Esophagus squamous epithelium (tissue), 5 donors: ENCODE data around the gene RALGPS2. TPM values are rescaled to one million over a fixed set of nuclear protein-coding genes. Genes with fewer than 3 reads are reported as not detected.

Experiments
- DNase-seq: peaks from one replicate; lab custom pipeline; 2025; lab: John Stamatoyannopoulos, UW
- H3K27ac ChIP-seq, 4 donors: fragments of 200-600 bp; sonication (generic); one replicate each; pipeline ENCODE4 v1.5.1; 2016 to 2019; ENCODE audit warnings: mild to moderate bottlenecking in 1 of 4
- H3K27me3 ChIP-seq, 4 donors: fragments of 200-600 bp; sonication (generic); 1 replicate in 3 of 4; 2 replicates in 1 of 4; pipeline versions ENCODE4 v1.5.1 to v1.6.0; 2017 to 2021; ENCODE audit warnings: antibody characterized with exemption in 1 of 4
- H3K36me3 ChIP-seq, 3 donors: fragments of 200-600 bp; sonication (generic); one replicate each; pipeline ENCODE4 v1.5.1; 2016 to 2019
- H3K4me1 ChIP-seq, 3 donors: fragments of 200-600 bp; sonication (generic); one replicate each; pipeline ENCODE4 v1.5.1; 2017 to 2019
- H3K4me3 ChIP-seq, 4 donors: fragments of 200-600 bp; sonication (generic); 1 replicate in 3 of 4; 2 replicates in 1 of 4; pipeline ENCODE4 v1.5.1; 2016 to 2019; ENCODE audit warnings: mild to moderate bottlenecking in 2 of 4, moderate library complexity in 1 of 4
- H3K9me3 ChIP-seq, 3 donors: fragments of 200-600 bp; sonication (generic); one replicate each; pipeline ENCODE4 v1.5.1; 2016 to 2019
- CTCF ChIP-seq, 6 experiments: fragments of 450-650 bp in 4 of 6; fragments of 200-600 bp in 2 of 6; sonication (generic) in 2 of 6; IDR thresholded peaks; one replicate each; pipeline ENCODE4 v1.5.1; 2016 to 2019; ENCODE audit warnings: antibody characterized with exemption in 6 of 6, mild to moderate bottlenecking in 4 of 6, moderate library complexity in 4 of 6
- POLR2A ChIP-seq, 4 donors: fragments of 450-650 bp; IDR thresholded peaks; one replicate each; pipeline ENCODE4 v1.6.1; 2017; ENCODE audit warnings: antibody characterized with exemption in 4 of 4, mild to moderate bottlenecking in 4 of 4, moderate library complexity in 3 of 4
- WGBS, 2 donors: methylation state at CpG; one replicate each; pipeline ENCODE4 v1.1.5; 2018; 5-methylcytosine and 5-hydroxymethylcytosine counted together
- intact Hi-C: fragments of 100-400 bp; cut with DNase I; formaldehyde crosslinking; loops from one replicate; pipeline ENCODE4 v1.15.0; 2022
- total RNA-seq, 4 donors: library from RNA; depleted of rRNA; stranded (reverse); fragments of >200 nt; gene quantifications; one replicate each; pipeline ENCODE4 v1.1.0, GENCODE V29; 2016
- donor health status: DM: yes; HTN: yes; CAD: no.

The RALGPS2 gene
- total RNA-seq, 4 donors from 2014 or later: 24.2 to 35.2 (median 26.9) TPM

GRCh38 chr1:178768423-178768822, 43.4 kb downstream of the RALGPS2 start:
- Histone ChIP-seq H3K27me3 (no peaks in the 10 kb centered on the region), H3K4me1 (no peaks in the 10 kb centered on the region), H3K36me3 (peaks cover 0 to 23% (median 0%) of the 10 kb centered on the region in 3 donors), H3K4me3 (no peak overlapping the region), H3K9me3 (peaks cover 0 to 41% (median 21%) of the 10 kb centered on the region in 3 donors), H3K27ac (no peak overlapping the region)
- 28% methylated on average over 2 to 3 of the region's 4 CpGs for WGBS, 2 donors
- intact Hi-C loops: no loop called here
- DNase-seq: no peak
- TF ChIP-seq POLR2A (IDR thresholded peaks at IDR 0.05) (no peak), CTCF (IDR thresholded peaks at IDR 0.05) (peak in 5 of 6 experiments; percentile 17 to 65 (median 52))

GRCh38 chr1:178772952-178773351, 47.9 kb downstream of the RALGPS2 start:
- H3K9me3 ChIP-seq: peaks cover 0 to 20% (median 8%) of the 10 kb centered on the region in 3 donors
- no peak for TF ChIP-seq POLR2A (IDR thresholded peaks at IDR 0.05)
- no peak for TF ChIP-seq CTCF (IDR thresholded peaks at IDR 0.05)
- intact Hi-C loops: loop anchor here (5.0 kb wide), 1 partner anchor 229 kb away; no protein-coding TSS in a partner anchor
- no peak overlapping the region for H3K4me3 ChIP-seq
- H3K36me3 ChIP-seq: peaks cover 0 to 16% (median 0%) of the 10 kb centered on the region in 3 donors
- no peak for DNase-seq
- H3K4me1 ChIP-seq: no peaks in the 10 kb centered on the region
- H3K27ac ChIP-seq: no peak overlapping the region
- no peaks in the 10 kb centered on the region for H3K27me3 ChIP-seq
- WGBS, 2 donors: 78 to 81% methylated on average over 5 of the region's 5 CpGs

- peaks cover 0 to 6% (median 0%) of the 10 kb centered on the region in 3 donors for H3K36me3 ChIP-seq
- H3K4me3 ChIP-seq: no peak overlapping the region
- H3K4me1 ChIP-seq: no peaks in the 10 kb centered on the region
- no peaks in the 10 kb centered on the region for H3K27me3 ChIP-seq
- intact Hi-C loops: loop anchor here (5.0 kb wide), 1 partner anchor 228 kb away; no protein-coding TSS in a partner anchor
- no peak for DNase-seq
- H3K9me3 ChIP-seq: peaks cover 0 to 7% (median 2%) of the 10 kb centered on the region in 3 donors
- TF ChIP-seq POLR2A (IDR thresholded peaks at IDR 0.05) (no peak), CTCF (IDR thresholded peaks at IDR 0.05) (peak in 4 of 6 experiments; percentile 15 to 46 (median 34))
- no peak overlapping the region for H3K27ac ChIP-seq
Observed at GRCh38 chr1:178774263-178774662, 49.2 kb downstream of the RALGPS2 start.

- no peak overlapping the region for H3K27ac ChIP-seq
- no peak for DNase-seq
- TF ChIP-seq POLR2A (IDR thresholded peaks at IDR 0.05) (no peak), CTCF (IDR thresholded peaks at IDR 0.05) (no peak)
- no peaks in the 10 kb centered on the region for H3K9me3 ChIP-seq
- H3K4me3 ChIP-seq: no peak overlapping the region
- no peaks in the 10 kb centered on the region for H3K4me1 ChIP-seq
- H3K36me3 ChIP-seq: no peaks in the 10 kb centered on the region
- intact Hi-C loops: no loop called here
- no peaks in the 10 kb centered on the region for H3K27me3 ChIP-seq
- 71 to 77% methylated on average over 2 of the region's 2 CpGs for WGBS, 2 donors
Observed at GRCh38 chr1:178776553-178776952, 51.5 kb downstream of the RALGPS2 start.

- no peak for TF ChIP-seq CTCF (IDR thresholded peaks at IDR 0.05)
- TF ChIP-seq POLR2A (IDR thresholded peaks at IDR 0.05): no peak
Observed at GRCh38 chr1:178781533-178782330, 56.7 kb downstream of the RALGPS2 start.

More at GRCh38 chr1:178781533-178782330, 56.7 kb downstream of the RALGPS2 start:
- H3K36me3 ChIP-seq: peaks cover 0 to 8% (median 0%) of the 10 kb centered on the region in 3 donors
- H3K4me3 ChIP-seq: no peak overlapping the region
- H3K9me3 ChIP-seq: no peaks in the 10 kb centered on the region
- H3K27ac ChIP-seq: no peak overlapping the region
- intact Hi-C loops: no loop called here
- no peak for DNase-seq
- WGBS, 2 donors: 93 to 100% methylated on average over 2 of the region's 2 CpGs
- no peaks in the 10 kb centered on the region for H3K27me3 ChIP-seq
- no peaks in the 10 kb centered on the region for H3K4me1 ChIP-seq
